Measurements from ENCODE around the gene DNAH9.

The DNAH9 gene

GRCh38 chr17:11564589-11565380 is 33.5 kb upstream of the DNAH9 start:
- in situ Hi-C loops (cut with HindIII; ENCODE audit: low pct_unique_long_range_greater_than_20kb, low sequenced_read_pairs): no loop called here
- TF ChIP-seq JUND (IDR thresholded peaks at IDR 0.05; ENCODE audit: low read depth): no peak
- no peak for DNase-seq (ENCODE audit: low read depth in 1 of 2, low spot score in 1 of 2)

DNA sequence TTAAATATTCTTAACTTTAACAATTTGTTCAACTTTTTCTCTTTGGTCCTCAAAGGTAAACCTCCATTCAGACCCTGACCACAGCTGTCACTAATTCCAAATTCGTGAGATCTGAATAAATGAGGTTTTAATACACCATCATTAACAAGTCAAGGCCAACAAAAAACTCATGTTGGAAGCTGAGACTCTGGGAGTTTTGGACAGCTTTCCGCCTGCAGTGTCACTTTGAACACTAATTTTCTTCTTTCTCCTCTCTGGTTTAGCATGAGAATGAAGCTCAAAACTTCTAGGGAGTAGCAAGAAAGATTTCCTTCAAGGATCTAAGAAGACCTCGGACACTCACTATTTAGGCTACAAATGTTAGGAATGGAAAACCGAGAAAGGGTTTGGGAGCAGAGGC is 32.7 kb upstream of the DNAH9 start:
- no peak for DNase-seq (ENCODE audit: low read depth in 1 of 2, low spot score in 1 of 2)
- in situ Hi-C loops (cut with HindIII; ENCODE audit: low pct_unique_long_range_greater_than_20kb, low sequenced_read_pairs): no loop called here
- no peak for TF ChIP-seq JUND (IDR thresholded peaks at IDR 0.05; ENCODE audit: low read depth)

DNA sequence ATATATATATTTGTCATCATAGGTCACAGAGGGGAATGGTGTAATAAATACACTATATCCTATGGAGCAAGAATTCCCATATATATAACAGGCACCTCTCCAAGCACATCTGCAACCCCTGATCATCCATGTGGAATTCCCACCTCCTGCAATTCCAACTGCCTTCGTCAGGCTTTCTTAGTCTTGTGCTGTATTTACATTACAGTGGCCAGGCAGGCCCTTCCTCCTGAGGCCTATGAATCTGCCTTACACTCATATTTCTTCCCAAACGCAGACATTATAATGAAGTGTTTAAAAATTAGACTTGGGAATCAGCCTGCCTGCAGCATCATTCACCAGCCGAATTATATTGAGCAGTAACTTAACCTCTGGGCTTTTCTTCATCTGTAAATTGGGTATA is 19.3 kb upstream of the DNAH9 start:
- DNase-seq (ENCODE audit: low read depth in 1 of 2, low spot score in 1 of 2): no peak
- TF ChIP-seq JUND (IDR thresholded peaks at IDR 0.05; ENCODE audit: low read depth): no peak
- in situ Hi-C loops (cut with HindIII; ENCODE audit: low pct_unique_long_range_greater_than_20kb, low sequenced_read_pairs): no loop called here

GRCh38 chr17:11580677-11581076 is 17.6 kb upstream of the DNAH9 start:
- TF ChIP-seq JUND (IDR thresholded peaks at IDR 0.05; ENCODE audit: low read depth): no peak
- no peak for DNase-seq (ENCODE audit: low read depth in 1 of 2, low spot score in 1 of 2)
- in situ Hi-C loops (cut with HindIII; ENCODE audit: low pct_unique_long_range_greater_than_20kb, low sequenced_read_pairs): no loop called here

- in situ Hi-C loops (cut with HindIII; ENCODE audit: low pct_unique_long_range_greater_than_20kb, low sequenced_read_pairs): no loop called here
- DNase-seq (ENCODE audit: low read depth in 1 of 2, low spot score in 1 of 2): no peak
- TF ChIP-seq JUND (IDR thresholded peaks at IDR 0.05; ENCODE audit: low read depth): no peak
Observed at GRCh38 chr17:11582217-11582616, 16.1 kb upstream of the DNAH9 start.

GRCh38 chr17:11583306-11583992 is 14.8 kb upstream of the DNAH9 start:
- no peak for DNase-seq (ENCODE audit: low read depth in 1 of 2, low spot score in 1 of 2)
- no peak for TF ChIP-seq JUND (IDR thresholded peaks at IDR 0.05; ENCODE audit: low read depth)
- in situ Hi-C loops (cut with HindIII; ENCODE audit: low pct_unique_long_range_greater_than_20kb, low sequenced_read_pairs): no loop called here

DNA sequence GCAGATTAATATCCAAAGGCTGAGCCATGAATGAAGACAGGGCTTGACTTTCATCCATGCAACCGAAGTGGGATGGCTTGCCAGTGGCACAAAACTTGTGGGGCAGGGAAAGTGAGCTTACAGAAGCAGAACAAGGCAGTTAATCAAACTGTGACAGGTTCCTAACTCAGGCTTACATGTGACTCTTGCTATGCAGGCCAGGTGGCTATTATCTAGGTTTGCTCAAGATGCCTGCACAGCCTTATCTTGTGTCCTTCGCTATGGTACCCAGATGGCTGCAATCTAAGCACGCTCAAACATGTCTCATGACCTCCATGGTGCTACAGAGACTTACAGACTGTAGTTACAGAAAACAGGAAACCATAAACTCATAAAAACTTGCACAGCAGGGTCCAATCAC is 8.6 kb upstream of the DNAH9 start:
- in situ Hi-C loops (cut with HindIII; ENCODE audit: low pct_unique_long_range_greater_than_20kb, low sequenced_read_pairs): no loop called here
- DNase-seq (ENCODE audit: low read depth in 1 of 2, low spot score in 1 of 2): no peak
- no peak for TF ChIP-seq JUND (IDR thresholded peaks at IDR 0.05; ENCODE audit: low read depth)

GRCh38 chr17:11601661-11602060 is 3.4 kb downstream of the DNAH9 start:
- no peak for TF ChIP-seq JUND (IDR thresholded peaks at IDR 0.05; ENCODE audit: low read depth)
- no peak for DNase-seq (ENCODE audit: low read depth in 1 of 2, low spot score in 1 of 2)
- in situ Hi-C loops (cut with HindIII; ENCODE audit: low pct_unique_long_range_greater_than_20kb, low sequenced_read_pairs): no loop called here

DNA sequence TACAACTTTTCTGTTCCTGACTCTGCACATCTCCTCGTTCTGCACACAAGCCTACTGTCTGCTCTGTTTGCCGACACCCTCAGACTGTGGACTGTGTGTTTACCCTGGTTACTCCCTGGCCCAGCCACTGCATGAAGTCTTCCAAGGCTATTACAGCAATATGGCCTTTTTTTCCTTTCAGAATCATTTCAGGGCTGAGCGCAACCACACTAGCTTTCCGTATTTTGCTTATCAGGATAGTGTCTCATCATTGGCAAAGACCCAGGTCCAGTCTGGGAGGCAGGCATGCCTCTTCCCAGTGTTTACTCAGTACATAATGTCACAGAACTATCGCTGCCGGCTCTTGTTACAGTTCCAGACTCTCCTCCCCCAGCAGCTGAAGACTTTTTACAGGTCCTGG is 10.1 kb downstream of the DNAH9 start:
- DNase-seq (ENCODE audit: low read depth in 1 of 2, low spot score in 1 of 2): peak in 1 of 2 experiments; percentile 3
- in situ Hi-C loops (cut with HindIII; ENCODE audit: low pct_unique_long_range_greater_than_20kb, low sequenced_read_pairs): no loop called here
- TF ChIP-seq JUND (IDR thresholded peaks at IDR 0.05; ENCODE audit: low read depth): no peak

- TF ChIP-seq JUND (IDR thresholded peaks at IDR 0.05; ENCODE audit: low read depth): no peak
- in situ Hi-C loops (cut with HindIII; ENCODE audit: low pct_unique_long_range_greater_than_20kb, low sequenced_read_pairs): no loop called here
Observed at GRCh38 chr17:11610999-11611566, 12.8 kb downstream of the DNAH9 start.

GRCh38 chr17:11612956-11613355 is 14.7 kb downstream of the DNAH9 start:
- no peak for TF ChIP-seq JUND (IDR thresholded peaks at IDR 0.05; ENCODE audit: low read depth)
- no peak for DNase-seq (ENCODE audit: low read depth in 1 of 2, low spot score in 1 of 2)
- in situ Hi-C loops (cut with HindIII; ENCODE audit: low pct_unique_long_range_greater_than_20kb, low sequenced_read_pairs): no loop called here

More at GRCh38 chr17:11610999-11611566, 12.8 kb downstream of the DNAH9 start:
- no peak for DNase-seq (ENCODE audit: low read depth in 1 of 2, low spot score in 1 of 2)

DNA sequence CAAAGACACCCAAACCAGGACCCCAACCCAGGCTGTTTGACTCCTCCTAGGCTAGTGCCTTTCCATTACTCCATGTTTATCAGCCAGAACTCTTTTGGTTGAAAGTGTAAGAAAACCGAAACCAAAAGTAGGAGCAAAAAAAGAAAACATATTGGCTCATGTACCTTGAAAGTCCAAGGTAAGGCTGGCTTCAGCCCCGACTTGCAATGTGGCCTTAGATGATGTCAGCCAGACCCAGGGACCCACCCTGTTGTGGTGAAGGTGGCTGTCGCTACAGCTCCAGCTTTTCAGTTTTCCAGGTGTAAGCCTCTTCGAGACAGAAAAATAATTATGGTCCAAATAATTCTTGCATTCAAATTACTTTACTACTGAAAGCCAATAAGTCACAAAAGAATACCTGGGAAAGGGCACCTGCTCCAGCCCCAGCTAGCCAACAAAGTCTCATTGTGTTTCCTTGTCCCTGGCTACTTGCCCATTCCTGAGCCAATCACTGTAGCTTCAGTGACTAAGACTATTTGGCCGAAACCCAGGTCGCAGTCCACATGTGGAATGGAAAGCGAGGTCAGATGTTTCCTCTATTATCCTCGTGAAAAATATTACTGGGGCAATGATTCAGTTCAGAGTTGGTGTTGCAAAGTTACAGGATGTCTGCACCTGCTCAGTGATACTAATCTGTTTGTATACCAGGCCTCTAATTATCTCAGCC is 20.7 kb downstream of the DNAH9 start:
- in situ Hi-C loops (cut with HindIII; ENCODE audit: low pct_unique_long_range_greater_than_20kb, low sequenced_read_pairs): no loop called here
- peak in 1 of 2 experiments; percentile 10 for DNase-seq (ENCODE audit: low read depth in 1 of 2, low spot score in 1 of 2)

More for the DNA sequence above, 20.7 kb downstream of the DNAH9 start:
- TF ChIP-seq JUND (IDR thresholded peaks at IDR 0.05; ENCODE audit: low read depth): no peak

Measured in T47D (cell line).